Stimulated activated CD8-positive, alpha-beta memory T cell treated with anti-CD3 and anti-CD28 coated beads, Interleukin-4, amount 100 ng/mL, for 1 hour (primary cell): Measurements from ENCODE around the gene RELA.
"Not testable (repeated sequence)": the region's sequence is repeated elsewhere in the genome, so short reads cannot be mapped to it uniquely, and the experiment has no call there.

Experiments used
- DNase-seq, 2 donors: peaks; one replicate each; pipeline ENCODE4 v3.0.0-alpha.2; 2020; ENCODE audit warnings: low read depth in 2 of 2, low spot score in 1 of 2

RELA gene

DNA sequence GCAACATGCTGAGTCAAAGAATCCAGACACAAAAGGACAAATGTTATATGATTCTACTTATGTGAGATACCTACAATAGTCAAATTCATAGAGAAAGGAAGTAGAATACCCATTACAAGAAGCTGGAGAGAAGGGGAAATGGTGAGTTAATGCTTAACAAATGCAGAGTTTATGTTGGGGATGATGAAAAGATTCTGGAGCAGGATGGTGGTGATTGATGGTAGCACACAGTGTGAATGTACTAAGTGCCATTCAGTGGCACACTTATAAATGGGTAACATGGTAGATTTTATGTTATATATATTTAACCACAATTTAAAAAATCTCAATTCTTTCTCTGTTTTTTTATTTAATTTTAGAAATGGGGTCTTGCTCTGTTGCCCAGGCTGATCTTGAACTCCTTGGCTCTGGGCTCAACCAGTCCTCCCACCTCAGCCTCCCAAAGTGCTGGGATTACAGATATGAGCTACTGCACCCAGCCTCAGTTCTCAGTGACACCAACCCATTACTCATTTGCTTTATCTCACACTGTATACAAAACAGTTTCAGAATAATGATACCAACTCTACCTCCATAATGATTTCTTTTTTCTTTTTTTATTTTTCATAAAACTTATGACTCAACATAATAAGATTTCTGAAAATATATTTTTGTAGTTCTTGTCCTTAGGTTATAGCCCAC, 9.6 kb upstream of the RELA start:
- no peak for DNase-seq

DNA sequence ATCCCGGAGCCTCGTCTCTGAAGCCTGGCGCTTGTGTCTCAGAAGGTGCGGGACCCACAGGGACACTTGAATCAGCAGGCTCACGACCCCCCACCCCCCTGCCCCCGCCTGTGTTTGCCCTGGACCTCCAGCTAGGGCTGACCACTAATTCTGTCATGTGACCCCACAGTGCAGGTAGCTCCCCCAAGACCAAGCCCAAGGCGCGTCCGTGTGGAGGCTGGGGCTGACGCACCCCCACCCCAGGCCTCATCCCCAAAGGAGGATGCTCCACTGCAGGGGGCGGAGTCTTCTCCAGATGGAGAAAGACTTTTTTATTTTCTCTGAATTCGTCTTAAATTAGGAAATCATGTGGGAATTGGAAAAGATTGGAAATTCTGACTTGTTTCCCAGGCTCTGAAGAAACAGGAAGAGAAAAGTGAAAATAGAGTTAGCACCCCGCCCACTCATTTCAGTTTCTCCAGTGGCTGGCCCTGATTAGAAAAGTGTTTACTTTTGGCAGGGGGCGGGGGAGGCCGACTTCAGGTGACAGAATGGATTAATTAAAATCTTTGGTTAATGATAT, 1.0 kb upstream of the RELA start:
- no peak for DNase-seq

DNA sequence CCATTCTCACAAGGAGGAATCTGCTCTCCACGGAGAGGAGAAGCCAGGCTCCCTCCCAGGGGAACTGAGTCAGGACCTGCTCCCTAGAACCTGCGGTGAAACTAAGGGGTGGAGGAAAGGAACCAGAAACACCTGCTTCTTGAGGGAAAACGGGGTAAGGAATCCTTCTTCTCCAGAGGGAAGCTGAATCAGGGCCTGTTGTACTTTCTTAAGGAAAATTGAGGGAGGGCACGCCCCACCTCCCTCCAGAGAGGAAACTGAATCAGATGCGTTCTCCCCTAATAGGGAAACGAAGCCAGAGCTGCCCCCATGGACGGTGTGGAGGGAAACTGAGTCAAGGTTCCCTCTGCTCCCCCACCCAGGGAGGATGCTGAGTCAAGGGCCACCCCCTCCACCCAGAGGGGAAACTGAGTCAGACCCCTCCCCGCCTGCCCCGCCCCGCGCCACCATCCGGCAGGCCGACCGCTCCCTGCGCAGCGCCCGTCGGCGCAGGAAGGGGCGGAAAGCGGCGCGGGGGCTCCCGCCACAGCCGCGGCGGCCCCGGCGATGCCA, 393 bp downstream of the RELA start:
- no peak for DNase-seq

DNA sequence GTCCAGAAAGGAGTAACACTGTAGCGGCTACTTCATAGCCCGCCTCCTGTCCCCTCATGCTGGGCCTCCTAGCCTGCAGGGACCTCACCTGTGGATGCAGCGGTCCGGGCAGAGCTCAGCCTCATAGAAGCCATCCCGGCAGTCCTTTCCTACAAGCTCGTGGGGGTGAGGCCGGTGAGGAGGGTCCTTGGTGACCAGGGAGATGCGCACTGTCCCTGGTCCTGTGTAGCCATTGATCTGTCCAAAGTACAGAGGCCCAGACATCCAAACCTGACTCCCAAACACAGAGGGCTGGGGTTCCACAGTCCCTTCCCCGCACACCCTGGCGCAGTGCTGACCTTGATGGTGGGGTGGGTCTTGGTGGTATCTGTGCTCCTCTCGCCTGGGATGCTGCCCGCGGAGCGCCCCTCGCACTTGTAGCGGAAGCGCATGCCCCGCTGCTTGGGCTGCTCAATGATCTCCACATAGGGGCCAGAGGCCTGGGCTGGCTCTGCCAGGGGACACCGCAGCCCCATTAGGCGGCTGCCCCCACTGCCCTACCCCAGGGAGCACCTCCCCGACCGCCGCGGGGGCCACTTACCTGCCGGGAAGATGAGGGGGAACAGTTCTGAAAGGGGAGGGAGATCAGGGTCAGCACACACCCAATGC, 993 bp downstream of the RELA start:
- no peak for DNase-seq

DNA sequence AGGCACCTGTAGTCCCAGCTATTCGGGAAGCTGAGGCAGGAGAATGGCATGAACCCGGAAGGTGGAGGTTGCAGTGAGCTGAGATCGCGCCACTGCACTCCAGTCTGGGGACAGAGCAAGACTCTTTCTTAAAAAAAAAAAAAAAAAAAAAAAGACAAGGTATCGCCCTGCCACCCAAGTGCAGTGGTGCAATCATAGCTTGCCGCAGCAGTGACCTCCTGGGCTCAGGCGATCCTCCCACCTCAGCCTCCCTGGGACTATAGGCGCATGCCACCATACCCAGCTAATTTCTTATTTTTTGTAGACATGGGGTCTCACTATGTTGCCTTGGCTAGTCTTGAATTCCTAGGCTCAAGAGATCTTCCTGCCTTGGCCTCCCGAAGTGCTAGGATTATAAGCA, 1.8 kb downstream of the RELA start:
- DNase-seq: not testable (repeated sequence)

DNA sequence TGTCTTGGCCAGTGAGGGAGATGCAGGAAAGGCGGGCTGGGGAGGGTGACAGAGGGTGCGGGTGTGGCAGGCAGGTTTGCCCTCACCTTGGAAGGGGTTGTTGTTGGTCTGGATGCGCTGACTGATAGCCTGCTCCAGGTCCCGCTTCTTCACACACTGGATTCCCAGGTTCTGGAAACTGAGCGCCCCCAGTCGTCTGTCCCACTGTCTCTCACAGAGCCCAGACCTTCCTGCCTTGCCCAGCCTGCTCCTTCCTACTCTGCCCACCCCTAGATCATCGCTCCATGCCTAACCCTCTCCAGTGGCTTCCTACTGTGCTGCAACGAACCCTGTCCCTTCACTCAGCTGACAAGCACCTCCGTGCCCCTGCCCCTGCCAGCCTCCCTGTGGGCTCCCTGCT, 2.7 kb downstream of the RELA start:
- no peak for DNase-seq

DNA sequence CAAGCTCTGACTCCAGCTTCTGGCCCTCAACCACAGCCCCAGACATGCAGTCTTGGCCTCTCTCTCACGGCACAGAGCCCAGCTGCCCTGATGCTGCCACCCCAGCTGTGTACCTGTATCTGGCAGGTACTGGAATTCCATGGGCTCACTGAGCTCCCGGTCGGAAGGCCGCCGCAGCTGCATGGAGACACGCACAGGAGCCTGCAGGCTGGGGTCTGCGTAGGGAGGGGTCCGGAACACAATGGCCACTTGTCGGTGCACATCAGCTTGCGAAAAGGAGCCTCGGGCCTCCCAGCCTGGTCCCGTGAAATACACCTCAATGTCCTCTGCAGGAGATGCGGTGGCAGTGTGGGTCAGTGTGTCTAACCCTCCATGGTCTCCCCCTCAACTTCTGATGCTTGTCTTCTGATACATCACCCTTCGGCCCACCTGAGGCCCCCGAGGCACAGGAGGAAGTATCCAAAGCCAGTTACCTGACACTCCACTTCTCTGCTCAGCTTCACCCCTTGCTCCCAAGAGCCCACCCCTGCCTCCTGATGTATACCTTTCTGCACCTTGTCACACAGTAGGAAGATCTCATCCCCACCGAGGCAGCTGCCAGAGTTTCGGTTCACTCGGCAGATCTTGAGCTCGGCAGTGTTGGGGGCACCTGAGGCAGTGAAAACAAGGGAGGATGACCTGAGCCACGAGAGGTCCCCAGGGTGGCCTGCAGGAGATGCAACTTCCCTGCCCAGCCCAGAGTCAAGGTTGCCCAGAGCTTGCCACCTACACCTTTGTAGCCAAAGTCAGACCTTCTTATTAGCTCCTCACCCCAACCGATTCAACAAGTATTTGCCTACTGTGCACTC, 4.3 kb downstream of the RELA start:
- DNase-seq: no peak

DNA sequence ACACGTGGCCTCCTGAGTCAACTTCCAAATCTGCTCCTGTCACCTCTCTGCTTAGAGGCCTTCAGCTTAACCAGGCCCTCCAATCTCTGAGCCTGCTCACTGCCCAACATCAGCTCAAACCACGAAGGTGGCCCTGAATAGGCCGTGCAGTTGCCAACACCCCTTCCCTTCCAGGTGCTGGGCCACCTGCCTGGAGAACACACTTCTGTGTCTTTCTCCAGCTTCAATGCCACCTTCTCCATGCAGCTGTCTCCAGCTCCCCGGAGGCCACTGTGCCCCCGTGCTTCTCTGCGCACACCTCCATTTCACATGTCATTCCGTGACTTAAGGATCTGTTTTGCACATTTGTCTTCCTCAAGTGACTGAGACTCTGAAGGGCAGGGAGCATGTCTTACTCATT, 5.3 kb downstream of the RELA start:
- DNase-seq: no peak

DNA sequence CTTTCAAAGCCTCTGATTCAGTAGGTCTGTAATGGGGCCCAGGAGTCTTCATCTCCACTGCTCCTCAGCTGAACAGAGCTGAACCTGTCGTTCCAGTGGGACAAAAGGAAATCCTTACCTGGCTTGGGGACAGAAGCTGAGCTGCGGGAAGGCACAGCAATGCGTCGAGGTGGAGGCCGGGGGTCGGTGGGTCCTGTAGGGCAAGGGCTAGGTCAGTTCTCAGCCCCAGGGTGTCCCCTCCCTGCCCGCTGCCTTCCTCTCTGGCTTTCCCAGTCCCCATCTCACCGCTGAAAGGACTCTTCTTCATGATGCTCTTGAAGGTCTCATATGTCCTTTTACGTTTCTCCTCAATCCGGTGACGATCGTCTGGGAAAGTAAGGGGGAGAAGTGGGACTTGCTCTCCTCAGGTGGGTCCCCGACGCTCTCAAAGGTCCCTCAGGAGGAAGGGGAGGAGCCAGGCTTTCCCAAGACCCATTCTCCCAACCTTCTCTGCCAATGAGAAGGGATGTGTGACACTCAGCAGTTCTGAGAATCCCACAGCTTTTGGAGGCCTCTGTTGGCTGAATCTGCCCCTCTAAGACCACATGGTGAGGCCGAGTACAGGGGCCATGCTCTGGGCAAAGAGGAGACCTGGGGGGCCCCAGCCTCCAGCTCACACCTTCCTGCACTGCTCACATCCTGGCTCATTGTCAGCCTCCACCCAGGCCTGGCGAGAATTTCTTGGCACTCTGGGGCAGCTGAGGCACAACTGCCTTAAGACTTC, 7.0 kb downstream of the RELA start:
- DNase-seq: no peak

DNA sequence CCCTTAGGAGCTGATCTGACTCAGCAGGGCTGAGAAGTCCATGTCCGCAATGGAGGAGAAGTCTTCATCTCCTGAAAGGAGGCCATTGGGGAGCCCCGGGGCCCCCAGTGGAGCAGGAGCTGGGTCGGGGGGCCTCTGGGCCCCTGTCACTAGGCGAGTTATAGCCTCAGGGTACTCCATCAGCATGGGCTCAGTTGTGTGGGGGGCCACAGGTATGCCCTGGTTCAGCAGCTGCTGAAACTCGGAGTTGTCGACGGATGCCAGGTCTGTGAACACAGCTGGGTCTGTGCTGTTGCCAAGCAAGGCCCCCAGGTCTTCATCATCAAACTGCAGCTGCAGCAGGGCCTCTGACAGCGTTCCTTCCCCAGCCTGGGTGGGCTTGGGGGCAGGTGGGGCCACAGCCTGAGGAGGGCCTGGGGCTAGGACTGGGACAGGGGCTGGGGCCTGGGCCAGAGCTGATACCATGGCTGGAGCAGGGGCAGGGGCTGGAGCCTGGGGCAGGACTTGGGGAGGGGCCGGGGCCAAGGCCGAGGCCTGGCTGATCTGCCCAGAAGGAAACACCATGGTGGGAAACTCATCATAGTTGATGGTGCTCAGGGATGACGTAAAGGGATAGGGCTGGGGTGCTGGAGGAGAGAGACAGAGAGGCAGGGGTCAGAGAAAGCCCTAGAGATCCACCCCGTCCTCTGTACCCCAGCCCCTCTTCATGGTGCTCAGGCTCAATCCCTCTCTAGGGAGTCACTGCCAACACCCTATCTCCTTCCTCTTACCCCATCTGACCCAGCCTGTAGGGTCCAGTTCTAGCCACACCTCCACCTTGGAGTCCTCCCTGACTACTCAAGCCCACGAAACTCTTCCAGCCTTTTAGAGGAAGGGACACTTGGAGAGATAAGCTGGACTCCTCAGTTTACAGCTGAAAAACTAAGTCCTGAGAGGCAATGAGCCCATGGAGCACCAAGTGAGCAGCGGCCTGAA, 8.1 kb downstream of the RELA start:
- no peak for DNase-seq

DNA sequence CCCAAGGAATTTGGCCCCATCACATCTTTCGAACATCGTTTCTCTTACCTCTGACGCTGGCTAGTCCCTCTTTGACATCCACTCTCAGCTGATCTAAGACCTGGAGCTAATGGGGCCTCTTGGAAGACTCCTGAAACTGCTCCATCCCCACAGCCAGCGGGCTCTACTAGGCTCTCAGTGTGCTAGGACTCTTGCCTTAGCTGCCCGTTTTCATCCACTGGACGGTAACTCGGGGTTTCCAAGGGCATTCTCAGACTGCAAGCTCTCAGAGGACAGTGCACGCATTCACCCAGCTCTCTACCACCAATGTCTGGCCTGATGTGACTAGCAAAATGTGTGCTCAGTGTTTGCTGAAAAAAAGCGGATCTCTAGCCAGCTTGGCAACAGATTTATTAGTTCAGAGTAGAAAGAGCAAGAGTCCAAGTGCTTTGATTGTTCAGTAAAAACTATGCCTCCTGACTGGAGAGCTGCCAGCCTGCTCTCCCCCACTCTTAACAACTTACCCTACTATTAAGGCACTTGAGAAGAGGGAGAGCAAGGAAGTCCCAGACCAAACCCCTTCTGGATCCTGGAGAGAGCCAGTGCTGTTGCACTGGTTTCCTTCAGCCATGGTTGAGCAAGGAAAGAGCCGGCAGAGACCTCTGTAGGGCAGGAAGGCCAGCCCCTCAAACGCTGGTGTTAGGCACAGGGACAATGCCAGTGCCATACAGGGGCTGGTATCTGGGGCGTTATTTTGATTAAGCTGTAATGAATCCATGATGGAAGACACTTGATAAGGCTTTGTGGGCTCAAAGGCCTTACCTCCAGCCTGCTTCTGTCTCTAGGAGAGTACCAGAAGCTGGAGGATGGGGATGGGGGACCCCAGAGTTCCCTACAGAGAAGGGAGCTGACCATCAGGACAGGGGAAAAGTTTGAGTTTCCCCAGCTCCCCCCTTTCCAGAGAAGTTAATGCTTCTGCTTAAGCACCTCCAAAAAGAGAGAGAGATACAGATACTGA, 9.2 kb downstream of the RELA start:
- no peak for DNase-seq

DNA sequence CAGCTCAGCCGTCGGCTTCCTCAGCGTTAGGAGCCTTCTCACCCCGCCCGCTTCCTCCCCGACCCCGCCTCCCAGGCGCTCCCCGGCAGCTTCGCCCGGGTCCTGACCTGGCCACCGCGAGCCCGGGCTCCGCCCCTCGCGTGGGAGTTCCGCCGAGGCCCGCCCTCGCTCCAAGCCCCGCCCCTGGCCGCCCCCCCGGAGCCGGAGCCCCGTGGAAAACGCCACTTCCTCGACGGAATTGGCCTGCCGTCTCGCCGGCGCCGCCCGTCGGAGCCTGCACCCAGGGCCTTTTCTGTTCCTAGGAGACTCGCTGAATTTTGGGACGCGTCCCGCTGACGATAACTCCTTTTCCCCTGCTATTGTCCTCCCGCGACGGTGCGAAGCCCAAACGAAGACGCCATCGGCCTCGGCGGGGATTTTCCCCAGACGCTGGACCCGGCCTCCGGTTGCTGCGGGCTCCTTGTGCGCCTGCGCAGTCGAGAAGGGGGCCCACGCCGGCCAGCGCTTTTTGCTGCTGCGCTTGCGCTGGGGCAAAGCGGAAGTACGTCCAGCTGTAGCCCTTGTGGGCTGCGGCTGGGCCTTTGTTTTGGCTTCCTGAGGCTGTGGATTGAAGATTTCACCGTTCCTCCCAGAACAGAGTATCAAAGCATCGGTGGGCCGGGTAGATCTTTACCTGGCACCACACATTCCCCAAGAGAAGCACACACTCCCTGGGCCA, 10.0 kb downstream of the RELA start:
- DNase-seq: peak; percentile 94 to 95

DNA sequence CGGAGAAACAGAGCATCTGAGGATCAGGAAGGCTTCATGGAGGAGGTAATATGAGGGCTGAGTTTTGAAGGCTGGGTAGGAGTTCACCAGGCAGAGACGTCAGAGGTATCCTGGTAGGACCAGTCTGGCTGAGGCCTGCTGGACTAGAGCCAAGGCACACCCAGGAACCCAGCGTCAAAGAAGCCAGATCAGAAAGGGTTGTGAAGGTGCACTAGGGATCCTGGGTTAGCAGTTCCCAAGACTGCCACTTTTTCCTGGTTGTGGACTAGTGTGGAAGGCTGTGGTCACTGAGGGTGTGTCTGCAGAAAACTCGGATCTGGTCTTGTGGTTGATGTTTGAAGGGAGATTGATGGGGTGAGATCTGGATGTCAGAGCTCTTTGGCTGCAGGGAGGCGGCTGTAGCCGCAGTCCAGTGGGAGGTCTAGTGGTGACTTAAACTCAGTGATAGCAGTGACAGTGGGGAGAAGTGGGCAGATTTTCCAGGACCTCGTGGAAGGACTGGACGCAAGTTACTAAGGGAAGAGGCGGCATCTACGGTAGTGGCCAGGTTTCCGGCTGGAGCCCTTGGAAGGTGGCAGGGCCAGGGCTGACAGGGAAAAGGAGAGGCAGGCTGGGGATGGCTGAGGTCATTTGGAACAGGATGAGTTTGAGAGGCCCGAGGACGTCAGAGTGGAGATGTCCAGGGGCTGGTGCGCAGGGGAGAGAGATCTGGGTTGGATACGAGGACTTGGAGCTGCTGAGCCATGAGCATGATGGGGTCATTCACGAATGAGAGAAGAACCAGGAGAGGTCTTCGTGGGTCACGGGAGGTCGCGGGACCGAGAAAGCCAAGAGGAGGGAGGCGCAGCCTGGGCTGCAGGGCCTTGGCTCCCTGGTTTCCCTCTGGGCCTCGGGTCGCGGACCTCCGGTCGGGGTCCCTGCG, 10.9 kb downstream of the RELA start:
- DNase-seq: no peak

DNA sequence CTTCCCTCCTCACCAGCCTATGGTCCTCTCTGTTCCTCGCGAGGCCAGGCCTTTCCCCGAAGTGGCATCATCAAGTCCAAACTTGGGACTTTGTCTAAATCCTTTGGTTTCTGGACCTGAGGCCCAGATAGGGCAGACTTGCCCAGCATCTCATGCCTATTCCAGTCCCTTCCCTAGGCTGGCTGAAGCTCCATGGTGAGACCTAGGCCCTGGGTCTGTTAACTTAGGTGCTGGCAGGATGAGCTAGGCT, 11.5 kb downstream of the RELA start:
- DNase-seq: no peak

DNA sequence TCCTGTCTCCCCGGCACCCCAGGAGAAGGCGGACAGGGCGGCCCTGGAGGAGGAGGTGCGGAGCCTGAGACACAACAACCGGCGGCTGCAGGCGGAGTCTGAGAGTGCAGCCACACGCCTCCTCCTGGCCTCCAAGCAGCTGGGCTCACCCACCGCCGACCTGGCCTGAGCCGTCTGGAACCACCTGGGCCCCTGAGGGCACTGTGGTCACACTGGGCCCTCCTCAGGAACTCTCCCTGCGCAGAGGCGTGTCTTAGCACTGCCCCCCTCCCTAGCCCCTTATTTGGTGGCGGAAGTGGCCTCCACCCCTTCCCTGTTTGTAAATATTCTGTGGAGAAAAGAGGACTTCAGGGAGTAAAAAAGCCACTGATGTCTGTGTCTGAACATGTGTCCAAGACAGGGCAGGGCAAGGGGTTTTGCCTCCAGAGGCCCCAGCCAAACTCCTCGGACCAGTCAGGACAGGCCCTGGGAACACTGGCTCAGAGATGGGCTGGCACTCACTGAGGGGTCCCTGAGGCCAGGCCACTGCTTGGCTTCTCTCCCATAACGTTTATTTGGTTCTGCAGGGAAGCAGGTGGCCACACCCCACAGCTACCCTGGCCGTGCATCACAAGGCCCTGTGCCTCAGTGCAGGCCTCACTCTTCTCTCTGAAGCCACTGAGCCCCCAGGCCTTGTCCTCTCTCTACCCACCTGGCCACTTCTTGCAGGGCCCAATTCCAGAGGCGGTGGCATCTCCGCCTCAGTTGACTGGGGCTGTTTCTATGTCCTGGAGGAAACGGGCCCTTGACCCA, 12.0 kb downstream of the RELA start:
- DNase-seq: no peak
